B cell (primary cell): ENCODE results near the gene SCNN1G. TPM values are rescaled to one million over a fixed set of nuclear protein-coding genes. Genes with fewer than 3 reads are reported as not detected.

Source experiments
- ATAC-seq: fragments of 200-7000 bp; cut with Tn5 transposase; one replicate; pipeline ENCODE4 v1.10.0; 2021; ENCODE audit warnings: low read depth, mild to moderate bottlenecking, moderate number of reproducible peaks, moderate library complexity
- CTCF ChIA-PET: fragments of 350-600 bp; sonication (Branson Sonifier 250); formaldehyde crosslinking; loops from one replicate; lab custom pipeline; 2021; ENCODE audit warnings: antibody characterized with exemption, inconsistent platforms; lab: Charles Lee
- POLR2A ChIA-PET: fragments of 350-600 bp; sonication (Branson Sonifier 250); formaldehyde crosslinking; loops from one replicate; lab custom pipeline; 2021; ENCODE audit warnings: antibody characterized with exemption; lab: Charles Lee
- DNase-seq: peaks from one replicate; pipeline ENCODE4 v3.0.0; 2013
- H2AFZ ChIP-seq: 2 replicates; pipeline ENCODE4 v1.6.1; 2012; ENCODE audit warnings: mild to moderate bottlenecking, low read depth, low read length; ENCODE audit not compliant: insufficient read depth, poor library complexity, severe bottlenecking
- H3K27ac ChIP-seq, 2 donors: 1 replicate in 1 of 2; 2 replicates in 1 of 2; pipeline ENCODE4 v1.5.1; 2012 to 2013; ENCODE audit warnings: low read length in 2 of 2, mild to moderate bottlenecking in 2 of 2, moderate library complexity in 1 of 2
- H3K27me3 ChIP-seq, 4 experiments: fragments of 200-600 bp in 1 of 4; sonication (generic) in 1 of 4; replicated peaks in 1 of 4; 1 replicate in 2 of 4; 2 replicates in 2 of 4; pipeline versions ENCODE4 v1.6.1 to v1.7.0; 2013 to 2016; ENCODE audit warnings: low read length in 3 of 4, mild to moderate bottlenecking in 2 of 4, mixed read lengths in 1 of 4, moderate library complexity in 1 of 4; ENCODE audit not compliant: insufficient read depth in 4 of 4, control insufficient read depth in 3 of 4; ENCODE audit errors: control extremely low read depth in 1 of 4
- H3K36me3 ChIP-seq, 2 experiments: replicated peaks in 1 of 2; 1 replicate in 1 of 2; 2 replicates in 1 of 2; pipeline versions ENCODE4 v1.6.1 to v1.7.1; 2013; ENCODE audit warnings: low read length in 1 of 2; ENCODE audit not compliant: insufficient read depth in 2 of 2, control insufficient read depth in 1 of 2; ENCODE audit errors: control extremely low read depth in 1 of 2, extremely low read depth in 1 of 2
- H3K4me1 ChIP-seq, 2 donors: fragments of 200-600 bp in 1 of 2; sonication (generic) in 1 of 2; 1 replicate in 1 of 2; 2 replicates in 1 of 2; pipeline versions ENCODE4 v1.5.1 to v1.6.1; 2013 to 2017; ENCODE audit warnings: low read length in 2 of 2; ENCODE audit not compliant: control insufficient read depth in 2 of 2, insufficient read depth in 2 of 2
- H3K4me2 ChIP-seq: replicated peaks from 2 replicates; pipeline ENCODE3; 2012; ENCODE audit warnings: mild to moderate bottlenecking, low read depth, low read length; ENCODE audit not compliant: poor library complexity, severe bottlenecking
- H3K4me3 ChIP-seq, 5 experiments: fragments of 200-600 bp in 1 of 5; sonication (generic) in 1 of 5; 1 replicate in 3 of 5; 2 replicates in 2 of 5; pipeline versions ENCODE4 v1.5.1 to v1.7.0; 2011 to 2016; ENCODE audit warnings: low read length in 4 of 5, mild to moderate bottlenecking in 4 of 5, low read depth in 2 of 5, control low read depth in 1 of 5, moderate library complexity in 1 of 5; ENCODE audit not compliant: insufficient read depth in 1 of 5; ENCODE audit errors: control extremely low read depth in 1 of 5, extremely low read depth in 1 of 5
- H3K79me2 ChIP-seq: fragments of 200-600 bp; sonication (generic); one replicate; pipeline ENCODE4 v1.6.0; 2016; ENCODE audit warnings: low read length; ENCODE audit not compliant: control insufficient read depth, insufficient read depth
- H3K9ac ChIP-seq: fragments of 200-600 bp; sonication (generic); 2 replicates; pipeline ENCODE4 v1.6.1; 2017; ENCODE audit warnings: mild to moderate bottlenecking, low read length, moderate library complexity
- H3K9me3 ChIP-seq, 3 donors: one replicate each; pipeline versions ENCODE4 v1.6.1 to v1.7.1; 2013; ENCODE audit warnings: low read length in 2 of 3; ENCODE audit not compliant: control insufficient read depth in 2 of 3, insufficient read depth in 1 of 3; ENCODE audit errors: control extremely low read depth in 1 of 3
- H4K20me1 ChIP-seq: 2 replicates; pipeline ENCODE4 v1.6.0; 2012; ENCODE audit warnings: mild to moderate bottlenecking, low read length; ENCODE audit not compliant: insufficient read depth, control insufficient read depth, poor library complexity, severe bottlenecking
- H3K27ac Mint-ChIP-seq: one replicate; pipeline ENCODE4 v1.8.0; 2021; ENCODE audit warnings: mixed read lengths
- H3K27me3 Mint-ChIP-seq: one replicate; pipeline ENCODE4 v1.8.0; 2021; ENCODE audit warnings: mixed read lengths
- H3K4me1 Mint-ChIP-seq: one replicate; pipeline ENCODE4 v1.8.0; 2021; ENCODE audit warnings: mixed read lengths
- H3K4me3 Mint-ChIP-seq: one replicate; pipeline ENCODE4 v1.8.0; 2021; ENCODE audit warnings: mixed read lengths
- H3K9me3 Mint-ChIP-seq: one replicate; pipeline ENCODE4 v1.8.0; 2022; ENCODE audit warnings: mixed read lengths; ENCODE audit not compliant: insufficient read depth
- EZH2 ChIP-seq: IDR thresholded peaks from 2 replicates; pipeline ENCODE4 v1.6.1; 2012; ENCODE audit warnings: borderline replicate concordance, low read depth, mild to moderate bottlenecking, moderate library complexity, low read length; ENCODE audit not compliant: insufficient read depth, poor library complexity, severe bottlenecking
- WGBS: methylation state at CpG from one replicate; pipeline ENCODE4 v1.1.5; 2013; ENCODE audit warnings: missing lambda C conversion rate; ENCODE audit not compliant: insufficient coverage; 5-methylcytosine and 5-hydroxymethylcytosine counted together
- intact Hi-C: fragments of 100-400 bp; cut with micrococcal nuclease; formaldehyde crosslinking; loops from one replicate; pipeline ENCODE4 v1.10.0; 2022
- polyA plus RNA-seq: library from polyadenylated mRNA; depleted of rRNA; stranded (reverse); fragments of >200 nt; gene quantifications from 2 replicates; pipeline ENCODE4 v1.2.3, GENCODE V29; 2012
- total RNA-seq, 2 donors: library from RNA; stranded (reverse); fragments of 120-200 nt in 1 of 2; gene quantifications; 1 replicate in 1 of 2; 2 replicates in 1 of 2; pipeline versions ENCODE4 v1.2.3 to v1.2.4, GENCODE V29; 2013 to 2022
- TF ChIP-seq, protein P1 (sequence below): fragments of 200-600 bp; IDR thresholded peaks from one replicate; pipeline ENCODE4 v1.8.0; 2022; ENCODE audit warnings: antibody characterized with exemption, mild to moderate bottlenecking

SCNN1G gene
- total and polyA plus RNA-seq, 2 donors (not counting 1 experiment from before 2014, with no cell fraction given): not detected

DNA sequence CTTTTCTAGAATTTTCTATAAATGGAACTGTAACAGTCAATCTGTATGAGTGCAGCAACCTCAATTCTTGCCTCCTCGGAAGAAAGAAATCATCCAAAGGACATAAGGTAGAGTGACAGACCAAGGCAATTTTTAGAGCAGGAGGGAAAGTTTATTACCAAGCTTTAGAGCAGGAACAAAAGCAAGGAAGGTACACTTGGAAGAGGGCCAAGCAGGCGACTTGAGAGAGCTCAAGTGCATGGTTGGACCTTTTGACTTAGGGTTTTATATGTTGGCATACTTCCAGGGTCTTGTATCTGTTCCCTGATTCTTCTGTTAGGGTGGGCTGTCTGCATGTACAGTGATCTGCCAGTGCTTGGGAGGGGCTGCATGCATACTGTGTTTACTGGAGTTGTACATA is 50.3 kb downstream of the SCNN1G start:
- Mint-ChIP-seq H3K9me3 (no peaks in the 10 kb centered on the region), H3K27me3 (peaks cover 17% of the 10 kb centered on the region), H3K27ac (no peak overlapping the region), H3K4me3 (no peak overlapping the region), H3K4me1 (no peaks in the 10 kb centered on the region)
- DNase-seq (no peak), ATAC-seq (no peak)
- Histone ChIP-seq H3K9ac (no peak overlapping the region), H3K36me3 (no peaks in the 10 kb centered on the region), H3K79me2 (no peaks in the 10 kb centered on the region), H3K4me3 (no peak overlapping the region), H3K4me2 (no peak overlapping the region), H3K9me3 (no peaks in the 10 kb centered on the region), H2AFZ (no peak overlapping the region), H4K20me1 (no peaks in the 10 kb centered on the region), H3K27ac (no peak overlapping the region), H3K4me1 (no peaks in the 10 kb centered on the region), H3K27me3 (peaks cover 0 to 3% (median 1%) of the 10 kb centered on the region in 4 experiments)
- intact Hi-C loops: no loop called here
- POLR2A ChIA-PET: no interaction called here
- WGBS: 95% methylated on average over 2 of the region's 2 CpGs
- TF ChIP-seq, protein P1, sequence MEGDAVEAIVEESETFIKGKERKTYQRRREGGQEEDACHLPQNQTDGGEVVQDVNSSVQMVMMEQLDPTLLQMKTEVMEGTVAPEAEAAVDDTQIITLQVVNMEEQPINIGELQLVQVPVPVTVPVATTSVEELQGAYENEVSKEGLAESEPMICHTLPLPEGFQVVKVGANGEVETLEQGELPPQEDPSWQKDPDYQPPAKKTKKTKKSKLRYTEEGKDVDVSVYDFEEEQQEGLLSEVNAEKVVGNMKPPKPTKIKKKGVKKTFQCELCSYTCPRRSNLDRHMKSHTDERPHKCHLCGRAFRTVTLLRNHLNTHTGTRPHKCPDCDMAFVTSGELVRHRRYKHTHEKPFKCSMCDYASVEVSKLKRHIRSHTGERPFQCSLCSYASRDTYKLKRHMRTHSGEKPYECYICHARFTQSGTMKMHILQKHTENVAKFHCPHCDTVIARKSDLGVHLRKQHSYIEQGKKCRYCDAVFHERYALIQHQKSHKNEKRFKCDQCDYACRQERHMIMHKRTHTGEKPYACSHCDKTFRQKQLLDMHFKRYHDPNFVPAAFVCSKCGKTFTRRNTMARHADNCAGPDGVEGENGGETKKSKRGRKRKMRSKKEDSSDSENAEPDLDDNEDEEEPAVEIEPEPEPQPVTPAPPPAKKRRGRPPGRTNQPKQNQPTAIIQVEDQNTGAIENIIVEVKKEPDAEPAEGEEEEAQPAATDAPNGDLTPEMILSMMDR: no peak
- no peak for TF ChIP-seq EZH2
- CTCF ChIA-PET: no interaction called here

DNA sequence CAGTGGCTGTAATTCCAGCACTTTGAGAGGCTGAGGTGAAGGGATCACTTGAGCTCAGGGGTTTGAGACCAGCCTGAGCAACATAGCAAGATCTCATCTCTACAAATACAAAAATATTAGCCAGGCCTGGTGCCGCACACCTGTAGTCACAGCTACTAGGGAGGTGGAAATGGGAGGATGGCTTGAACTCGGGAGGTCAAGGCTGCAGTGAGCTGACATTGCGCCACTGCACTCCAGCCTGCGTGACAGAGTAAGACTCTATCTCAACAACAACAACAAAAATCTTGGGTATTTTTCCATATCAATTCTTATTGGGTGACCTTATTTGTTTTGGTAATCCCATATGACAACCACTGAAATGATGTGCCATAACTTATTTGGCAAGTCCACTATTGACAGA is 52.6 kb downstream of the SCNN1G start:
- peaks cover 22% of the 10 kb centered on the region for H3K27me3 Mint-ChIP-seq
- H3K4me1 Mint-ChIP-seq: no peaks in the 10 kb centered on the region
- ATAC-seq (no peak), DNase-seq (no peak)
- TF ChIP-seq, protein P1: no peak
- no peak for TF ChIP-seq EZH2
- no peaks in the 10 kb centered on the region for H4K20me1 ChIP-seq
- no peaks in the 10 kb centered on the region for H3K4me1 ChIP-seq
- H3K9ac ChIP-seq: no peak overlapping the region
- POLR2A ChIA-PET: no interaction called here
- H3K9me3 ChIP-seq: peaks cover 0 to 3% (median 0%) of the 10 kb centered on the region in 3 donors
- no peak overlapping the region for H3K4me3 ChIP-seq
- no peak overlapping the region for H3K27ac Mint-ChIP-seq
- H2AFZ ChIP-seq: no peak overlapping the region
- H3K27me3 ChIP-seq: peaks cover 0 to 3% (median under 1%) of the 10 kb centered on the region in 4 experiments
- intact Hi-C loops: no loop called here
- H3K79me2 ChIP-seq: no peaks in the 10 kb centered on the region
- H3K4me3 Mint-ChIP-seq: no peak overlapping the region
- H3K36me3 ChIP-seq: no peaks in the 10 kb centered on the region
- H3K9me3 Mint-ChIP-seq: no peaks in the 10 kb centered on the region
- CTCF ChIA-PET: interaction anchor here (1.4 kb wide), 1 partner anchor 9 kb away, joined by 3 read pairs; no protein-coding TSS in a partner anchor
- no peak overlapping the region for H3K4me2 ChIP-seq
- no peak overlapping the region for H3K27ac ChIP-seq
- WGBS: no CpG with 5 or more reads among the region's 4 CpGs
